ENCODE measurements around the gene MTHFD1L.

The MTHFD1L gene

DNA sequence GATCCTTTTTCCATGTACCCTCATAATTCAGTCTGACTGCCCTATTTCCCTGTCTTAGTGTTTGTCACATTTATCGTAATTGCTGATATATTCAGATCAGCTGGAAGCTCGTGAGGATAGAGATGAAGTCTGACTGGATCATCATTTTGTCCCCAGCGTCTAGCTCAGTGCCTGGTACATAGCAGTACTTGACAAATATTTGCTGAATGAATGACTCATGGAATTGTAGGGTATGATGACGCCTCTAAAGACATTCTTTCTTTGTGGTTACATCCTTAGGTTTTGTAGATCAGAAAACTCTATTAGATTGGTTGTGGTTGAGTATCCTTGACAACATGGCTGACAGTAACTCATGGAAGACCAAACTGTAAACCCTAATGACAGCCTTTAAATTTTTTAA lies 68.9 kb downstream of the MTHFD1L start:
- no peak for DNase-seq (ENCODE audit: low read depth)

- DNase-seq (ENCODE audit: low read depth) = no peak
Measured at GRCh38 chr6:150936021-150936555, 70.6 kb downstream of the MTHFD1L start.

- DNase-seq (ENCODE audit: low read depth) = no peak
Measured at GRCh38 chr6:150937132-150937906, 71.8 kb downstream of the MTHFD1L start.

DNA sequence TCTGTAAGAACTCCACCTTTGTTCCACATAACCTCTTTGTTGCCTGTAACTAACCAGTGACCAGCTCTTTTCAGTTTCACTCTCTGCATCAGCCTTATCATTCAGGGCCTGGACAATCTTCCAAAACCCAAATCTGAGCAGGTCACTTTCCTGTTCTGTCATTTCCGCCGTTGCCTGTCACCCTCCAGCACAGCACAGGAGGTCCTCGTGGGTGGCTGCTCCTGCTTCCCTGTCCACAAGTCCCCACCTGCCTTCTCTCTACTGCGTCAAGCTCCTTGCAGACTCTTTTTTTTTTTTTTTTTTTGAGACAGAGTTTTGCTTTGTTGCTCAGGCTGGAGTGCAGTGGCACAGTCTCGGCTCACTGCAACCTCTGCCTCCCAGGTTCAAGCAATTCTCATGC lies 73.9 kb downstream of the MTHFD1L start:
- DNase-seq (ENCODE audit: low read depth) = no peak

DNA sequence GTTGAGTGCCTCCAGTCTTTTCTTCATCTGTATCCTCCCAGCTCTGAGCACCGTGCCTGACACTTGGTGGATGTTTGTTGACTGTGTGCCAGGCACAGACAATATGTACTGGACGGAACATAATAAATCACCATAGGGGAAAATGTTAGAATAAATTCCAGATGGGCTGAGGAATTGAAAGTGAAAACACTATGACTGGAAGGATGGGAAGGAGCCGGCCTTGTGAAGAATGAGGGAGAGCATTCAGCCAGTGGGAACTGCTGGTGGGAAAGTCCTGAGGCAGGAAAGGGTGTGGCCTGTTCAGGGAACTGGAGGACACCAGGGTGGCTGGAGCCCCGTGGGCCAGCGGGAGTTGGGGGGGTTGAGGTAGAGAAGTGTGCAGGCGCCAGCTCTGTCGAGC lies 75.4 kb downstream of the MTHFD1L start:
- no peak for DNase-seq (ENCODE audit: low read depth)

DNA sequence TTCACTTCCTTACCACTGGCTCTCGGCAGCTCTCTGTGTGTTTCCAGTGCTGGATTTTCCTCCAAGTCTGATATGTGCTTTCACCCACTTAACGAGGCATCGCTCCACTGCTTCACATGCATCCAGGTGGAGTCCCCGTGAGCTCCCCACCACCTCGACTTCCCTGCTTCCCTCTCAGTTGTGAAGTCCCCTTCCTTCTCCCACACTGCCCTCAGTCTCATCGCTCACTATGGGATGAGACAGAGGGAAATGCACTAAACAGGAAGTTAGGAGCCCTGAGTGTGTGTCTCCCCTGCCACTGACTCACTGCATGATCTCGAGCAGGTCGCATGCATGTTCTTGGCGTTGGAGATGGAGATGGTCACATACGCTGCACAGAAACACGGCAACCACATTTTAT lies 84.0 kb downstream of the MTHFD1L start:
- no peak for DNase-seq (ENCODE audit: low read depth)

DNA sequence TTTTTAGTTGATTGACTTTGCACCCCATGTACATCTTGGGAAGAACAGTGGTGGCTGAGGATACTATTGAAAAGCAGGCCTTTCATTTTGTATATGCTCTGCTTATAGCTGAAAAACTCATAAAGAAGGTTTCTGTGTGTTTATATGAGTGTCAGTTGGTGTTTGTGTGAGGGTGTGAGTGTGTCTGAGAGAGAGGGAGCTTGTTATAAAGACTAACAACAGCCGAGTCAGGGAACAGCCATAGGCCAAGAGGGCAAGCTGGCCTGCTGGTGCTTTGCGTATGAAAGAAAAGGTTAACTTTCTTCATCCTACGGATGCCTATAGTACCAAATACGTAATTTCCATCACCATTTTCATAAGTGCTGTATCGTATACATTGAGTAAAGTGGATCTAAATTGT lies 88.3 kb downstream of the MTHFD1L start:
- no peak for DNase-seq (ENCODE audit: low read depth)

DNA sequence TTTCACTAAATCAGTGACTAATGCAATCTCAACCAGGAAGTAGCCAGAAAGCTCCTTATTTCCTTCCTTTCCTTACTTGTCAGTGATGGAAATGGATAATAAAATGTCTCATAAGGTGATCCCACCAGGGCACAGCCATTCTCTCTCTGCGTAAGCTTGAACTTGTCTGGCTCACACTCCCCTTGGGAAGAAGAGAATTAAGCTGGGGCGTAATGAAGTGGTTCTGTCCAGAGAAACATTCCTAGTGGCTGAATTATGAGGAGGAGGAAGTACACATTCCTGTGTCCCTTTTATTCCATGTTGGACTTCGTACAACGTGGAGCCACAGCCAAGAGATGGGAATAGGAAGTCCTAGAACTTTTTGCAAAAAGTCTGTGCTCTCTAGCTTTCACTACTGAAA lies 93.7 kb downstream of the MTHFD1L start:
- DNase-seq (ENCODE audit: low read depth) = no peak

- no peak for DNase-seq (ENCODE audit: low read depth)
Measured at GRCh38 chr6:150962436-150962835, 96.9 kb downstream of the MTHFD1L start.

DNA sequence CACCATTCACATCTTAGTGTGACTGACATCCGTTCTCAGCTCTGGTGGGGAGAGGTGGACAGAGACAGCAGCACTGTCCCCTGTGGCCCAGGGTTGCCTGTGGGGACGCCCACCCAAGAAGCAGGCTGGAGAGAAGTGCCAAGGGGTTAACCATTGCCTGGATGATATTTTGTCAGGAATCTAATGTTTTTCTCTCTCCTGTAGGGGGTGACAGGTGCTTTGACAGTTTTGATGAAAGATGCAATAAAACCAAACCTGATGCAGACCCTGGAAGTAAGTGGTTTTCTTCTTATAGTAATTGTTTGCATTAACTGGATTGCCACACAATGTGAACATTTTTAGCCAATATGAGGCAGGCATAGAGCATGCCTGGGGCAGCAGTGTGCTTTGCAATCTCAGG lies 99.3 kb downstream of the MTHFD1L start:
- no peak for DNase-seq (ENCODE audit: low read depth)

- DNase-seq (ENCODE audit: low read depth) = no peak
Measured at GRCh38 chr6:150966786-150967185, 101.3 kb downstream of the MTHFD1L start.

DNA sequence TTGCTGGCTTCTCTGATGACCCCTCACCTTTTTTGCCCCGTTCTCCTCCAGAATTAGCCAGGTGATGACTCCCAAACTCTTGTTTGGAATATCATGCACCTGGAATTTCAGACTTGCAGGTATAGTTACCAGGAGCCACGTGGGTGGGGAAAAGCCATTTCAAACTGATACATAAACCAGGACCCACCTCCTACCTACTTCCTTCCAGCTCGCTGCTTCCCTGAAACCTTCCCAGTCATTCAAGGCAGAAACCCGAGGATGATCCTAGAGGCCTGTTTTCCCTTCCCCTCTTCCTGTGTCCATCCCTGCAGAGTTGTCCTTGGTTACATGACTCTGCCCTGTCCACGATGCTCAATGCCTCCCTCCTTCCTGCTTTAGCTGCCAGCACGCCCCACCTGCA lies 101.9 kb downstream of the MTHFD1L start:
- DNase-seq (ENCODE audit: low read depth) = no peak

- no peak for DNase-seq (ENCODE audit: low read depth)
Measured at GRCh38 chr6:150967910-150968309, 102.4 kb downstream of the MTHFD1L start.

DNA sequence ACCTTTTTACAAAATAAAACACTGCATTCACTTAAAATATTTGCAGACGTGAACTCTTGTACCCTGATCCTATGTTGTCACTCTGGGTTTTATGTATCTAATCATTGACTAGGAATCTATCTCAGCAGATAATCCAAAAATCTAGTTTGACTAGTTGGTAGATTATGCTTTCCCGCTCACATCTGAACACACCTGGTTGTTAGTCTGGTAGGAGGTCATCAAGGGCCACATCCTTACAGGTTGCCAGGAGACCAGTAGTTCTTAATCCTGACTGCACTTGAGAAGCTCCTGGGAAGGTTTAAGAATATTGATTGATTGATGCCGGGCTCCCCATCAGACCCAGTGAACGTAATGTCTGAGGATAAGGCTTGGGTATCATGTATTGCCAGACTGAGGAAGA lies 104.4 kb downstream of the MTHFD1L start:
- no peak for DNase-seq (ENCODE audit: low read depth)

GRCh38 chr6:150971219-150971618 lies 105.7 kb downstream of the MTHFD1L start:
- no peak for DNase-seq (ENCODE audit: low read depth)

DNA sequence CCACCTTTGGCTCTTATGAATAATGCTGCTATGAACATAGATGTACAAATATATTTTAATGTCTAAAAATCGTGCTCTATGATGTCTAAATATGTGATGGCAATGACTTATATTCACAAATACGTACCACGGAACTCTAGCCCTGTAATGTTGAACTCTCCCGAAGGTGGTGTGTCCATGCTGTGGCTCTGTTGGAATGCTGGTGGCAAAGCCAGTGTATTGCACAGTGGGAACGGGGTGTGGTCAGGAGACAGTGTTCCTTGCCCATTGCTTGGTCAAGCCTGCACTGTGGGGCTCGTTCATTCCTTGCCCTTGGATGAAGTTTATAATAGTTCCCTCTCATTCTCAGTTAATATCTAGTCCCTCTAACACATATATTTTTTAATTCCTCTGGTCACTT lies 109.6 kb downstream of the MTHFD1L start:
- no peak for DNase-seq (ENCODE audit: low read depth)

- no peak for DNase-seq (ENCODE audit: low read depth)
Measured at GRCh38 chr6:150977281-150977680, 111.8 kb downstream of the MTHFD1L start.

DNA sequence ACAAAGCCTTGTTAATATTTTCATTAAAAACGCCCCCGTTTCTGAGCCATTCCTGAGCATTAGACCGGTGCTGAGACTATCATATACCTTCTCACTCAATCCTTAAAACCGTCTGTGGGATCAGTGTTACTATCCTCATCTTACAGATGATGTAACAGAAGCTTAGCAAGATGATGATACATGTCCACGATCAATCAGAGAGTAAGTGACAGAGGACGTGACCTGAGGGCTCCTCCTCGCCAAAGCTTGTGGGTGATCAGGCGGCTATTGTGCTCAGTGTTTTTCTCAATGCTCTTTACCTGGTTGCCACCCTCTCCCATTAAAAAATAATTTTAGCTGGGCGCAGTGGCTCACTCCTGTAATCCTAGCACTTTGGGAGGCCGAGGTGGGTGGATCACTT lies 113.1 kb downstream of the MTHFD1L start:
- DNase-seq (ENCODE audit: low read depth) = no peak

DNA sequence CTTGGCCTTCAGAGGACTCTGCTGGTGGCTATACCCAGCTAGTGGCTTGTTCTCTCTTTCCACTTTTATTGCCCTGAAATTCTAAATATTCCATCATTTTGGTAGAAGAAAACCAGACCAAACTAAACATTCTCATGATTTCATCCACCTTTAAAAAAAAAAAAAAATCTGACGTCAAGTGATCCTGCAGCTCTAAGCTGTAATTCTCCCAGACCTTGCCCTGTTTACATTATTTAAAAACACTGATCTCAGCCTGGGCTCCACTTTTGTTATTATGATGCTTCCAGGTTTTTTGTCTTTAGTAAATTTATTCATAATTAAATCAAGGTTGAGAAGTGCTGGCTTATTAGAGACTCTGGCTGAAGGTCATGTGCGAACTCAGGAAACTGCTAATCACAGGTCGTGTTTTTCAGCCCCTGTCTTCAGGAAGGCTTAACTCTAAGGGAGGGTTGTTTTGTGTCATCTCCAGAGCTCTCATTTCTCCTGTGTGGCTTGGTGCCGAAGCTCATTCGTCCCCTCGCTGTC lies 114.4 kb downstream of the MTHFD1L start:
- no peak for DNase-seq (ENCODE audit: low read depth)

DNA sequence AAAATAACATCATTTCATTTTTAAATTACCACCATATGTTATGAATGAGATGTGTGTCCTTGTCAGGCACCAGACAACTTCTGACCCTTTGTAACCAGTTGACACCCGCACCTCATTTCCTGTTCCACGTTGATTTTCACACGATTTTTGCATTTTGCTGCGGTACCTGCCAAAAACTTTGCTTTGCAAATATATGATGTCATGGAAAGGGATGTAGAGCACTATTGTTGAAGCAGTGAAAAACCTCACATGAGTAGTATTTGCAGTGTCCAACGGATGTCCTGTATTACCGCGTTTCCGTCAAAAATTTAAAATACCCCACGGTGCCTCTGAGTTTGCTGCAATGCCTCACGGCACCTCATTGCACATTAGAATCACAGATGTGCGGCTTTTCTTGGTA lies 115.6 kb downstream of the MTHFD1L start:
- DNase-seq (ENCODE audit: low read depth) = no peak

- no peak for DNase-seq (ENCODE audit: low read depth)
Measured at GRCh38 chr6:150981669-150982068, 116.2 kb downstream of the MTHFD1L start.

GRCh38 chr6:150987371-150987828 lies 121.9 kb downstream of the MTHFD1L start:
- DNase-seq (ENCODE audit: low read depth) = no peak

GRCh38 chr6:150987855-150988464 lies 122.5 kb downstream of the MTHFD1L start:
- no peak for DNase-seq (ENCODE audit: low read depth)
